Embryonic facial prominence (tissue), 1 donor: ENCODE measurements around the gene COQ10A.
"Not testable (repeated sequence)": the region's sequence is repeated elsewhere in the genome, so short reads cannot be mapped to it uniquely, and the experiment has no call there.

ENCODE experiments used
- DNase-seq: peaks from one replicate; pipeline ENCODE4 v3.0.0-alpha.2; 2016; ENCODE audit errors: extremely low spot score

COQ10A gene

DNA sequence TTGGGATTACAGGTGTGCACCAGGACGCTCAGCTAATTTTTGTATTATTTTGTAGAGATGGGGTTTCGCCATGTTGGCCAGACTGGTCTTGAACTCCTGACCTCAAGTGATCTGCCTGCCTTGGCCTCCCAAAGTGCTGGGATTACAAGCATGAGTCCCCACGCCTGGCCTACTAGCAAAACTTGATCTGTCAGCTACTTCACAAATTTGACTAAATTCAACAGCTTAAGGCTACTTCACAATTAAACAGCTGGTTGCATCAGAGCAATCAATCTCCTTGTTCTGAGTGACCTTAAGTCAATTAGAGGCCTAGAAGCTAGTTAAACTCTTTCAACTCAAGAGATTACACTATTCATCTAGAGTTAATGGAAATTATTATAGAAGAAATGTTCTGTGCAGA, 12.2 kb downstream of the COQ10A start:
- DNase-seq, result no peak

DNA sequence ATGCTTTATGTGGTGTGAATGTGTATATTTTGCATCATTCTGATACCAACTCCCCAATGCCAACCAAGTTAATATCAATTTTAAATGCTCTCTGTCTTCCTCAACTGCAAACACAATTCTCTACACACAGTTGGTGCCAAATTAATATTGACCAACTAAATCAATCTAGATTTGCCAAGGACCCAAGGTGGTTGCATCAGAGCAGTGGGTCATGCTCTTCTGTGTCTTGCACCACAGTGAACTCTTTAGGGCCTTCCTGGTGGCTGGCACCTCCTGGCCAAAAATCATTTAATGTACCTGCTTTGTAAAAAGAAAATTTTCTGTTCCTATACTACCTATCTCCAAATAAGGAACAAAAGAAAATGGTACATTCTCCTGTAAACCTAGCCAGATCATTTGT, 14.1 kb downstream of the COQ10A start:
- no peak for DNase-seq

DNA sequence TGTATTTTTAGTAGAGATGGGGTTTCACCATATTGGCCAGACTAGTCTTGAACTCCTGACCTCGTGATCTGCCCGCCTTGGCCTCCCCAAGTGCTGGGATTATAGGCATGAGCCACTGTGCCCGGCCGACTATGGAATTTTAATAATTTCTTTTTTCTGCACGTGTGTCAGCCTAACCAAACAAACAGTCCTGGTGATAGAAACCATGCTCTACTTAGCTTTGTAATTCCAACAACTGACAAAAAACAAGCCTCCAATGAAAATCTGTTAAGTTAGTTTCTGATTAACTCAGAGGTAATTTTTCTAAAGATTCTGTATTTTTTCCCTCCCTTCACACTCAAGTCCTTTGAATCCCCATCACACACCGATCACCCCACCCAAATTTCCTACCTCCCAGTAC, 15.3 kb downstream of the COQ10A start:
- DNase-seq, result no peak

DNA sequence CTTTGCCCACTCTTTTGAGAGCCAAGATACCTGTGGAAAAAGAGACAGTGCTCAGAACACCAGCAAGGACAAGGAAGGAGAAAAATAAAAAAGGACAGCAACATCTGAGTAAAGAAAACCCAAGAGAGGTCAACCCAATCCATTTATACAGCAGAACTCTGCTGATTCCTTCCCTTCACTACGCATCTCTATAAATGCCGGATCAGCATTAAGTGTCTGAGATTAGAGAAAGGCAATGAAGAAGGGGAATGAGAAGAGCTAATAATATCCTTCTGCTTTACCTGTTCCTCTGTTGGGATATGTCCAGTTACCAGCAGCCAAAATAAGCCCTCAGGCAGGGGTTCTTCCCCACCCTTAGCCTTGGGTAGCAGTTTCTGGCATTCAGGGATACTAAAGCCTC, 15.8 kb downstream of the COQ10A start:
- no peak for DNase-seq

DNA sequence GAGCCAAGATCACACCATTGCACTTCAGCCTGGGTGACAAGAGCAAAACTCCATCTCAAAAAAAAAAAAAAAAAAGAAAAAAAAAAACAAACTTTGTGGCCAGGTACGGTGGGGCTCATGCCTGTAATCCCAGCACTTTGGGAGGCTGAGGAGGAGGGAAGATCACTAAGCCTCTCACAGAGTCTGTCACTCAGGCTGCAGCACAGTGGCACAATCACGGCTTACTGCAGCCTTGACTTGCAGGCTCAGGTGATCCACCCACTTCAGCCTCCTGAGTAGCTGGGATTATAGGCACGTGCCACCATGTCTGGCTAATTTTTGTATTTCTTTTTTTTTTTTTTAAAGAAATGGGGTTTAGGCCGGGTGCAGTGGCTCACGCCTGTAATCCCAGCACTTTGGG, 17.5 kb downstream of the COQ10A start:
- DNase-seq, result not testable (repeated sequence)

DNA sequence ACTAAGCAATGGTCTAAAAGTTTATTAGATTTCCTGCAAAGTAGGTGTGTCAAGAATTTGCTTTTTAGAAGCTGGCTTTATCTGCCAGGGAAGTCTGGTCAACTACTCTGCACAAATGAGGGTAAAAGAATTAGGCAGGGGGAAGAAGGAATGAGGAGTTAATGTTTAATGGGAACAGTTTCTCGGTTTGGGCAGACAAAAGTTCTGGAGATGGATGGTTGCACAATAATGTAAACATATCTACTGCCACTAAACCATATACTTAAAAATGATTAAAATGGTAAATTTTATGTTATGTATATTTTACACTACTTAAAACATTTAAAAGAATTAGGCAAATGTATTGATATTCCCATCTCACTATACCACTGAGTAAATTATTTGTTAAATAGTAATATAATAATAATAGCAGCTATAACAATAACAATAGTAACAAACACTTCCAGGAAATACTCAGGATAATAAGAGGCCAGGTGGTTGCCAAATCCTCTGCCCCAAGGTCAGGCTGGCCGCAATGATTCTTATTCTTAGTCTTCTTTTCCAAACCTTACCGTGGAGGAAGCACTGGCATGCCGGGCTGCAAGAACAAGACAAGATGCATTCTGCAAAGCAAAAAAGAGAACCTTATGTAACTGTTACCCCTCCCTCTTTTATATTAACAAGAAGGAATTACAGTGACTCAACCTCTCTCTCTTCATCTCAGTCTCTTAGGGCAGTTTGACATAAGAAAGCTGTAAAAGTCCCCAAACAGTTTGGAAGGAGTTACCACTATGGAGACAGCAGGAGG, 19.5 kb downstream of the COQ10A start:
- no peak for DNase-seq

DNA sequence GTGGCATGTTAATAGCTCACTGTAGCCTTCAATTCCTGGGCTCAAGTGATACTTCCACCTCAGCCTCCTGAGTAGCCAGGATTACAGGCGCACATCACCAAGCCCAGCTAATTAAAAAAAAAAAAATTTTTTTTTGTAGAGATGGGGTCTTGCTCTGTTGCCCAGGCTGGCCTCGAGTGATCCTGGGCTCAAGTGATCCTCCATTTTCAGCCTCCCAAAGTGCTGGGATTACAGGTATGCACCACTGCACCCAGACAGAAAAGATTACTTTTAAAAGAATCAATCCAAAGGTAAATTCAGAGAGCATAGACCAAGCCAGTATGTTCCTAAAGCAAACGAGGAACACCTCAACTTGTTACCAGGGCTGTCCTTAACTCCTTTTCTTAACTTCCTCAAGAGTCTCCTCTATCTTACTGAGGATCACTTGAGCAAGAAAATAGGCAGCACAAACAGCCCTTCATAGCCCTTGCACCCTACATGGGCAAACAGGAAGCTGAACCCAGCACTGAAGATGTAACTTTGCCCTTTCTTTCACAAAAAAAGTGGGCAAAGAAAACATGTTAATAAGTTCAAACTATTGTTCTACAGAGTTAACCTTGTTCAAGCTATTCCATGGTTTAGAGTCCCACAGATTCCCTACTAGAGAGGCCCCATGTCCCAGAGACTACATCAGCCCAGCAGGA, 22.1 kb downstream of the COQ10A start:
- no peak for DNase-seq

DNA sequence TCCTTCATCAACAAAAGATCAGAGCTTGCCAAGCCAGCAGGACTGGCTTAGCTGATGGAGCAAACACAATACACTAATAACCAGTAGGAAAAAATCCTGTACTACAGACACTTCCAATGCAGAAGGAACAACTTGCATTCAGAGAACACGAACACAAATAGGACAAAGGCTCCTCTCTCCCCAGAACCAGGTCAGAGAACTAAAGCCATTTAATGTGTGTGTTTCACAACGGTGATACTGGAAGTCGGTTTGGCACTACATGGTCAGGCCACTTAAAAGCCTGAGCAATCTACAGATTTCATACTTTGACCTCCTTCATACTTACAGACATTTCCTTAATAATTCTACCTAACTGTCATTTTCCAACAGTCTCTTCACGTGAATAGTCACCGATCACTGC, 27.1 kb downstream of the COQ10A start:
- no peak for DNase-seq

DNA sequence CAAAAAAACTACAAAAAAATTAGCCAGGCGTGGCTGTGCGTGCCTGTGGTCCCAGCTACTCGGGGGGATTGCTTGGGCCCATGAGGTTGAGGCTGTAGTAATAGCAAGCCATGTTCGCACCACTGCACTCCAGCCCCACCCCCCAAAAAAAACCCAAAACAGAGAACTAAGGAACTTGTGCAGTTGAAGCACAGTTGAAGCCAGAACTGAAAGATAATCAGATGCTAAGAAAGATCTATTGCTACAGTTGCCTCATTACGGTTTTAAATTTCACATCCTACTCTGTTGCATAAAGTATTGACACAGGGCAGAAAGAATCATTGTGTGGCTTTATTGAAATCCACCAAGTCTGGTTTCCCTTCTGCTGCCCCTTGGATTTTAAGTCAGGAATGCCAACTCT, 29.6 kb downstream of the COQ10A start:
- DNase-seq, result no peak

DNA sequence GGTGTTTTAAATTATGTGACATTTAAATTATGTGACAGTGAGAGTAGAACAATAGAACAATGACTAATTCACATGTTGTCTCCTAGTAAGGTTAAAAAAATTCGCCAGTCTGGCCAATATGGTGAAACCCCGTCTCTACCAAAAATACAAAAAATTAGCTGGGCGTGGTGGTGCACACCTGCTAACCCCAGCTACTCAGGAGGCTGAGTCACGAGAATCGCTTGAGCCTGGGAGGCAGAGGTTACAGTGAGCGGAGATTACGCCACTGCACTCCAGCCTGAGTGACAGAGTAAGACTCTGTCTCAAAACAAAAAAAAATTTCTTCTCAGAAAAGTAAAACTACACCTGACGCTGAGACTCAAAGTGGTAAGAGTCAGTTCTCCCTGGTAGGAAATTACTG, 30.7 kb downstream of the COQ10A start:
- DNase-seq, result no peak

DNA sequence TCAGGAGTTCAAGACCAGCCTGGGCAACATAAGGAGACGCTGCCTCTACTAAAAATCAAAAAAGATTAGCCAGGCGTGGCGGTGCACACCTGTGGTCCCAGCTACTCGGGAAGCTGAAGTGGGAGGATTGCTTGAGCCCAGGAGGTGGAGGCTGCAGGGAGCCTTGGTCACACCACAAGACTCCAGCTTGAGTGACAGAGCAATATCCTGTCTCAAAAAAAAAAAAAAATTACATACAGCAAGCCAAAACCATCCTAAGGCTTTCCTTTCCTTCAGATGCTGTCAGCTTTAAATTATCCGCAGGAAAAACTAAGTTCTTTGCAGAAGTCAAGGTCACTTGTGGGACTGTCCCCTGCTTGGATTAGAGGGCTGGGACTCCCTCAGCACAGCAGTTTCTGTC, 32.1 kb downstream of the COQ10A start:
- no peak for DNase-seq

DNA sequence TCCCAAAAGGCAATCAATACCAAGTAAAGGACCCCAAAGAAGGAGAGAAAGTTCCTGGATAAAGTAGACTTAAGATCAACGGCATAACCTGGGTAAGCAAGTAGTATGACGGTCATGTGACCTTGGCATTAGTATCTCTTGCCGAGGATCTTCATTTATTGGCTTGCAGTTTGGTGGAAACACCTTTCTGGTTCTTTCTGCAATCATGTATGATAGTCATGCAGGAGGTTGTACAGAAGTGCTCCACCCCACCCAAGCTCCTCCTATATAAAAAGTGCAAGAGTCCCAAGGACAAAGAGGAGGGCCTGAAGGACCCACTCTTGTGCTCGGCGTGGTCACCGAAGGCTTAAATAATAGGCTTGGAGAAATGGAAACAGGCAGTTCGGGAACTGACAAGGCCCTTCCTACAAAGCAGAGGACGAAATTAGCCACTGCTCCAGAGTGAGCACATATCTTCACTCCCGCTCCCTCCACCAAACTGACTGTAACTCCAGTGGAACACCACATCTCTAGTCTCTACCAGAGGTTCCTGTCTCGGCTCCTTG, 32.6 kb downstream of the COQ10A start:
- DNase-seq, result no peak

DNA sequence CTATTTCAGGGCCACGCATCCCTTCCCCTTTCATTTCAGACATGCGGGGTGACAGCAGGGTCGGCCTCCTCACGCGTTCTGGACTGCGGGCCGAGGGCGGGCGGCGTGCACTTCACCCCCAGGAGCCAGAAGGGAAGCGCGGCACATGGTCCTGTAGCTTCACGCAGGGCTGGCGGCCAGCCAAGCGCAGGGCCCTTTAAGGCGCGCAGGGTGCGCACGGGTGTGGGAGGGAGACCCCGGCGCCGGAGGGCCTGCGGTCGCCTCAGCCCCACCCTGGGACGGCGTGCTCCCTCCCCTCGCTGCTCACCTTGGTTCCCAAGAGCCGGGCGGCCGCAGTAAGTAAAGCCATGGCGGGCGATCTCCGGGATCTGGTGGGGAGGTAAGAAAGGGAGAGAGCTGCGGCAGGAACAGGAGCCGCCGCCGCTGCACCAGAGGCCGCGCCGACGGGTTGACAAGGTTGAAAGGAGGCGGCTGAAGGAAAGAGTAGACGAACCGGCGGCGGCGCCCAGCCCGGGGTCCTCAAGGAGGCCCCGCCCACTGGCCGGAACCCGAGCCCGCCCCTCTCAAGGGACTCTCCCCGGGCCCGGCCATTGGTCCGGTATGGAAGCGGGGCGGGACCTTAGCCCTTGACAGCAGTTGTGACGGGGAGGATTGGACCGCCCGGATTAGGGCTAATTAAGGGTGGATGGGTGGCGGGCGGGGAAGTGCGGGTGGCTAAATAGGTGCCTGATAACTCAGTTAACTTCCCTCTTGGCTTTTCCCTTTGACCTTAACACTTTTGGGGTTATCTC, 33.3 kb downstream of the COQ10A start, which contains the start of gene CS:
TSS of gene CS (minus strand) at position 478 of the 791 bp plus-strand sequence. CDS start at position 349, 129 bp downstream.
- DNase-seq, result peak; percentile 95

DNA sequence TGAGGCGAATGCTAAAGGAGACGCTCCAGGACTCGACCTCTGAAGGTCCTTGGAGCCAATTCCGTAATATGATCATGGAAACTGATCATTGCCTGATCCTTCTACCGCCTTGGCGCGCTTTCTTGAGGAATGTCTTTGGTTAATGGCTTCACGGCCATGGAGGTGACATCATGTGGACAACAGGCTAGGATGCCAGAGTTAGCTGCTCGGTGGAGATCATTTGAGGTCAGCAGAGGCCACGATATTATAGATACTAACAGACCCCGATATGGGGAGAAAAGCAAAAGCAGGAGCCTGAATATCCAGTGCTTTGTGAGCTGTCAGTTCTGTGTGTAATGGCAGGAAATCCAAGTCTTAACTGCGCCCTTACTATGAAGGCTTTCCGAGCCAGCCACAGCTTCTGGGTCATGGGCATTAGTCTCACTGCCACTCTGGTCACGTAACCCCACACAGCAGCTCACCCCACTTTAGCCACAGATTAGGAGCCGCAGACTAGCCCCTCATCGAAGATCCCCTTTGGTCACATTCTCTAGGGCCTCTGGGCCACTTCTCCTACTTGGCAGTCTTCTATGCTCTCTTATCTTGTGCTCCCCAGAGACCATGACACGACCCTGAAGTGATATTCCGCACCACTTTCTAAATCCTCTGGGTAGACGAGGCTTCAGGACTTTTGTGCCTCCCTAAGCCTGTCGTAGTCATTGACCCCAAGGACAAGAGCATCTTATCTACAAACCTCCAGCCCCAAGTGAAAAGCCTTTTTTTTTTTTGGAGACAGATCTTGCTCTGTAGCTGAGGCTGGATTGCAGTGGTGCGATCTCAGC, 34.1 kb downstream of the COQ10A start:
- DNase-seq, result no peak

DNA sequence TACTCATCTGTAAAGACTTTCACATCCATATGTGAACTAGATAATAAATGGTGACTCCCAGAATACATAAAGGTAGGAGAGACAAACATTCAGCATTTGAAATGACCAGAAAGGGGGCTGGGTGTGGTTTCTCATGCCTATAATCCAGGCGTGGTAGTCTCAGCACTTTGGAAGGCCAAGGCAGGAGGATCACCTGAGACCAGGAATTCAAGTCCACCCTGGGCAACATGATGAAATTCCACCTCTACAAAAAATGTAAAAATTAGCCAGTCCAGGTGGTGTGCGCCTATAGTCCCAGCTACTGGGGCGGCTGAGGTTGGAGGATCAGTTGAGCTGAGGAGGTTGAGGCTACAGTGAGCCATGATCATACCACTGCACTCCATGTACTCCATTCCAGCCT, 37.5 kb downstream of the COQ10A start:
- DNase-seq, result no peak

DNA sequence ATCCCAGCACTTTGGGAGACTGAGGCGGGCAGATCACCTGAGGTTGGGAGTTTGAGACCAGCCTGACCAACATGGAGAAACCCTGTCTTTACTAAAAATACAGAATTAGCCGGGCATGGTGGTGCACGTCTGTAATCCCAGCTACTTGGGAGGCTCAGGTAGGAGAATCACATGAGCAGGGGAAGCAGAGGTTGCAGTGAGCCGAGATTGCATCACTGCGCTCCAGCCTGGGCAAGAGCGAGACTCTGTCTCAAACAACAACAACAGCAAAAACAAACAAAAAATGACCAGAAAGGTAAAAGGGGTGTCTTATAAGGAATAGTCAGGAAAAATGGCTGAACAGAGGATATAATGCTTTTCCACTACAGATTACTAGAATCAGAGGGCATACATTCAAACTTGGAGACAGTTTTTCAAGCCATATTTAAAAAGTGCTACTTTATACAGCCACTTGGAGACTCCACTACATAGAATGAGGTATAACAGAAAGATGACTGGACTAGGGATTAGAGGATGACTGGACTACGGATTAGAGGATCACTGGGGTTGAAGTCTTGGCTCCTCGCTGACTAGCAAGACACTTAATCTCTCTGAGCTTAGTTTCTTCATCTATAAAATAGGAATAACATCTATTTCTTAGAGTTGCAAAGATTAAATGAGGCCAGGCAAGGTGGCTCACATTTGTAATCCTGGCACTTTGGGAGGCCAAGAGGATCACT, 38.3 kb downstream of the COQ10A start:
- no peak for DNase-seq

DNA sequence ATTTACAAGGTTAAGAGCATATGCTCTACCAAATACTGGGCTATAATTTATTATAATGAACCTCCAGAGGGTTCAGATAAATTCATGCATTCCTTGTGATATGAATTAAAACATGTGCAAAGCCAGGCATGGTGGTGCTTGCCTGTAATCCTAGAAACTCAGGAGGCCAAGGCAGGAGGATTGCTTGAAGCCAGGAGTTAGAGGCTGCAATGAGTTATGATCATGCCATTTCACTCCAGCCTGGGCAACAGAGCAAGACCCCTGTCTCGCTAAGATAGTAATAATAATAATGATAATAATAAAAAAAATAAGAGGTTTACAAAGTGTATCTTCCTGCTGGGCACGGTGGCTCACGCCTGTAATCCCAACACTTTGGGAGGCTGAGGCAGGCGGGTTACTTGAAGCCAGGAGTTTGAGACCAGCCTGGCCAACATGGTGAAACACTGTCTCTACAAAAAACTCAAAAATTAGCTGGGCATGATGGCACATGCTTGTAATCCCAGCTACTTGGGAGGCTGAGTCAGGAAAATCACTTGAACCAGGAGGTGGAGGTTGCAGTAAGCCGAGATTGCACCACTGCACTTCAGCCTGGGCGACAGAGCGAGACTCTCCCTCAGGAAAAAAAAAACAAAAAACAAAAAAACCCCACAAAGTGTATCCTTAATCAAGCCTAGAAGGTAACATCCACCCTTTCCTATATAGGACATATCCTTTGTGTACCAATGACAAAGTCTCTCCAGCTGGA, 40.7 kb downstream of the COQ10A start:
- DNase-seq, result no peak

DNA sequence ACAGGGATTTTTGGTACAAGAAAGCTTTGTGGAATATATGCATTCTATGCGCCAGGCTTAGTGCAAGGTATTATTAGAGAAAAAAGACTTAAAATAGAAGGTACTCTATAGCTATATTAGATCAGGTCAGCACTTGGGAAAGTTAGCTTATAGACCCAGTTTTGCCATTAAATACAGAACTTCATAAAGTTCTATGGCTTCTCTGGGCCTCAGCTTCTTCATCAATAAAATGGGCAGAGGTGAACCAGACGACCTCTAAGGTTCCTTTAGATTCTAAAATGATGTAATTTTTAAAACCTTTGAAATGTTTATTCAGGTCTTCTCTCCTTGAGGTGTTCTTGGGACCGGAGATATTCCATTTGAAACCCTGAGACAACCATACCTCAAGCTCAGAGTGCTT, 42.0 kb downstream of the COQ10A start:
- no peak for DNase-seq

DNA sequence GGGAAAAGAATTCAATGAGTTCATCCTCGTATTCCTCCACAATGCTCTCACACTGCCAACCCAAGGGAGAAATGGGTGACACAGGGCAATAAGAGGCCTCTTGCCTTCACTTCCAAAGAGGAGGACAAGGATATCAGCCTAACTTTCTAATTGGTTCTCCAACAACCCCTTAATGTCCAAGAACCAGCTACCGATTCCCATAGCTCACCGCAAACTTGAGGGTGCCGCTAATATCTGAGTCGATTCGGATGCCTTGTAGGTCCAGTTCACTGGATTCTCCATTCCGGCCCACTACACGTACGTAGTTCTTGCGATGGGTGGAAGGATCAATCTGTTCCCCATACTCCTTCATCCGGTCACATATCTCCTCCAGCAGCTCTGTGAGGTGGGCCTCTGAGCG, 44.3 kb downstream of the COQ10A start:
- DNase-seq, result no peak

DNA sequence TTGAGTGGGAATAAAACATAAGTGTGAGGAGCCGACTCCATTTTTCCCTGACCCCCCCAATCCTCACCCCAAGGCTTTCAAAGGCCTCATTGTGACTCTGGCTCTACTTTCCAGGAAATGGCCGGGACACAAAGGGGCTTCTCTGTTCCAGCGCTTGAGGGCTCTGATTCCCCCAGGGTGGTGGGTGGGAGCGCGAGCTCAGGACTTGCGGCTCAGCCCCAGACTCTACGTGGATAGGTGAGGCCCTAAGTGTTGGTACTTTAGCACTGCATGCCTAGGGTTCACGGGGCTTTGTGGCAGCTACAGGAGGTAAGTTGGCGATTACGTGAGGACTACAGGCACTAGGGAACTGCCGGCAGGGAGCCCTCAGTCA, 48.5 kb downstream of the COQ10A start:
- no peak for DNase-seq
